NCI-H1694 treated with DMSO at 0.1 percent for 48 hours (cell line): ENCODE measurements around the gene ACSBG1.

Experiments
- DNase-seq: peaks from one replicate; lab custom pipeline; 2025; lab: John Stamatoyannopoulos, UW

Gene ACSBG1

GRCh38 chr15:78220713-78221112, 13.7 kb downstream of the ACSBG1 start:
- DNase-seq, result no peak

- no peak for DNase-seq
These were observed 17.9 kb downstream of the ACSBG1 start for GRCh38 chr15:78216276-78217104.

GRCh38 chr15:78213956-78214355, 20.4 kb downstream of the ACSBG1 start:
- no peak for DNase-seq

GRCh38 chr15:78213425-78213750, 21.0 kb downstream of the ACSBG1 start:
- no peak for DNase-seq

- no peak for DNase-seq
These were observed 21.6 kb downstream of the ACSBG1 start for GRCh38 chr15:78212546-78213424.

- DNase-seq, result no peak
These were observed 22.4 kb downstream of the ACSBG1 start for GRCh38 chr15:78212008-78212407.

- DNase-seq, result no peak
These were observed 23.0 kb downstream of the ACSBG1 start for GRCh38 chr15:78211189-78211921.

GRCh38 chr15:78210349-78210717, 24.0 kb downstream of the ACSBG1 start:
- DNase-seq, result no peak

GRCh38 chr15:78209646-78210348, 24.6 kb downstream of the ACSBG1 start:
- no peak for DNase-seq

GRCh38 chr15:78208887-78209645, 25.3 kb downstream of the ACSBG1 start:
- DNase-seq, result no peak

- DNase-seq, result no peak
These were observed 26.0 kb downstream of the ACSBG1 start for GRCh38 chr15:78208341-78208844.

- no peak for DNase-seq
These were observed 26.6 kb downstream of the ACSBG1 start for GRCh38 chr15:78207641-78208340.

- no peak for DNase-seq
These were observed 27.3 kb downstream of the ACSBG1 start for GRCh38 chr15:78207110-78207458.

- no peak for DNase-seq
These were observed 27.8 kb downstream of the ACSBG1 start for GRCh38 chr15:78206326-78207109.

GRCh38 chr15:78205856-78206255, 28.5 kb downstream of the ACSBG1 start:
- no peak for DNase-seq

- DNase-seq, result no peak
These were observed 29.0 kb downstream of the ACSBG1 start for GRCh38 chr15:78205337-78205736.

GRCh38 chr15:78204351-78205309, 29.7 kb downstream of the ACSBG1 start:
- DNase-seq, result no peak
